Glutamatergic neuron (in vitro differentiated cells): ENCODE results near the gene AUTS2. TPM values are rescaled to one million over a fixed set of nuclear protein-coding genes. Genes with fewer than 3 reads are reported as not detected.

ENCODE experiments used
- DNase-seq: peaks from one replicate; pipeline ENCODE4 v3.0.0; 2022
- H3K27ac Mint-ChIP-seq: one replicate; pipeline ENCODE4 v1.8.0; 2020; ENCODE audit warnings: mild to moderate bottlenecking, mixed read lengths, inconsistent platforms; ENCODE audit not compliant: unreplicated experiment
- H3K27me3 Mint-ChIP-seq: one replicate; pipeline ENCODE4 v1.8.0; 2020; ENCODE audit warnings: mild to moderate bottlenecking, moderate library complexity, mixed read lengths, inconsistent platforms; ENCODE audit not compliant: unreplicated experiment
- H3K36me3 Mint-ChIP-seq: one replicate; pipeline ENCODE4 v1.8.0; 2020; ENCODE audit warnings: mild to moderate bottlenecking, mixed read lengths, inconsistent platforms; ENCODE audit not compliant: unreplicated experiment
- H3K4me1 Mint-ChIP-seq: one replicate; pipeline ENCODE4 v1.8.0; 2020; ENCODE audit warnings: mild to moderate bottlenecking, low read depth, mixed read lengths, inconsistent platforms; ENCODE audit not compliant: unreplicated experiment
- H3K4me3 Mint-ChIP-seq: one replicate; pipeline ENCODE4 v1.8.0; 2020; ENCODE audit warnings: mild to moderate bottlenecking, mixed read lengths, inconsistent platforms; ENCODE audit not compliant: unreplicated experiment
- H3K9me3 Mint-ChIP-seq: one replicate; pipeline ENCODE4 v1.8.0; 2020; ENCODE audit warnings: mild to moderate bottlenecking, moderate library complexity, mixed read lengths, inconsistent platforms; ENCODE audit not compliant: unreplicated experiment
- CTCF ChIP-seq: fragments of 200-600 bp; sonication (generic); IDR thresholded peaks from one replicate; pipeline ENCODE4 v1.5.0; 2021; ENCODE audit not compliant: partially characterized antibody, unreplicated experiment
- total RNA-seq: library from RNA; stranded (reverse); fragmentation: NEBNext Ultra II Directional; extraction: Animal tissue kit (Norgen Biotek cat#: 25700); gene quantifications from one replicate; pipeline ENCODE4 v1.2.1, GENCODE V29; 2021; ENCODE audit not compliant: unreplicated experiment

Gene AUTS2
- total RNA-seq, 1 donor from 2014 or later = 300 TPM

- DNase-seq = no peak
- no peak for TF ChIP-seq CTCF
- Mint-ChIP-seq H3K4me3 (no peak overlapping the region), H3K9me3 (no peaks in the 10 kb centered on the region), H3K4me1 (peaks cover 7% of the 10 kb centered on the region), H3K36me3 (peaks cover 6% of the 10 kb centered on the region), H3K27ac (no peak overlapping the region), H3K27me3 (peaks cover 4% of the 10 kb centered on the region)
These were observed 1067.7 kb downstream of the AUTS2 start for GRCh38 chr7:70665997-70666396.

- DNase-seq = no peak
- Mint-ChIP-seq H3K4me3 (no peak overlapping the region), H3K27ac (no peak overlapping the region), H3K9me3 (peaks cover 6% of the 10 kb centered on the region), H3K36me3 (no peaks in the 10 kb centered on the region), H3K27me3 (peaks cover 9% of the 10 kb centered on the region), H3K4me1 (peaks cover 7% of the 10 kb centered on the region)
- no peak for TF ChIP-seq CTCF
These were observed 1069.1 kb downstream of the AUTS2 start for GRCh38 chr7:70667406-70667805.

DNA sequence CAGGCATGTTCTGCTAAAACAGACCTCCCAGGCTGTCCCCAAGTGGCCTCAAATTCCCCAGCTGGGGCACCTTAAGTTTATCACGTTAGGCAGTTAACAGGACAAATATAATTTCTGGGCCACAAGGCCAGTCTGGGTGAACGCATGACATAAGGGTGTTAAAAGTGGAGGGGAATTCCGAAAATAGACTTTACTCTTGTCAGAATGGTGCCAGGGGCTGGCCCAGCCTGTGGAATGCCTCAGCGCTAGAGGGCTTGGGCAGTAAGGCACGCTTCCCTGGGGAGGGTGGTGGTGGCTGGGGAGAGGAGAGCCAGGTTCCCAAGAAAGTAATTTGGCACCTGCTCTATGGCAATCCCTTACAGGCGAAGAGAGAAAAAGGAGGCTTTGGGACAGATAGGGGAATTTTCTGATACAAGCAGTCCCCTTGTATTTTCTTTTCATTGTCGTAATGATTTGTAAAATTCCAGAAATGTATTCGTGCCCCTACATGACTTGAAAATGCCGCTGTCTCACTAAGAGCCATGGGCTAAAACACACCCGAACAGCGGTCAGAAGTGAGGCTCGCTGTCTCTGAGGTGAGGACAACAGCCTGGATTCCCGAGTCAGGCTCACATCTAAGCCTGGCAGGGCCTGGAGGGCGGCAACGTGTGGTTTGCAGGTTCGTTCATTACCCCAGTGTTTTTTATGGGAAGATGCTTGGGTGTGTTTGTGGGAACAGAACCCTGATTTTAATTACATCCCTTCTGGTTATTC is 1070.5 kb downstream of the AUTS2 start:
- DNase-seq = no peak
- no peaks in the 10 kb centered on the region for H3K36me3 Mint-ChIP-seq
- peaks cover 9% of the 10 kb centered on the region for H3K27me3 Mint-ChIP-seq
- peaks cover 9% of the 10 kb centered on the region for H3K4me1 Mint-ChIP-seq
- H3K27ac Mint-ChIP-seq = no peak overlapping the region
- H3K9me3 Mint-ChIP-seq = peaks cover 6% of the 10 kb centered on the region
- H3K4me3 Mint-ChIP-seq = no peak overlapping the region
- TF ChIP-seq CTCF = no peak

GRCh38 chr7:70669854-70670253 is 1071.6 kb downstream of the AUTS2 start:
- no peak for DNase-seq
- no peak overlapping the region for H3K4me3 Mint-ChIP-seq
- H3K36me3 Mint-ChIP-seq = no peaks in the 10 kb centered on the region
- peaks cover 14% of the 10 kb centered on the region for H3K4me1 Mint-ChIP-seq
- H3K27me3 Mint-ChIP-seq = peaks cover 9% of the 10 kb centered on the region
- no peak overlapping the region for H3K27ac Mint-ChIP-seq
- peaks cover 6% of the 10 kb centered on the region for H3K9me3 Mint-ChIP-seq
- no peak for TF ChIP-seq CTCF

- Mint-ChIP-seq H3K36me3 (no peaks in the 10 kb centered on the region), H3K27me3 (peaks cover 9% of the 10 kb centered on the region), H3K9me3 (peaks cover 8% of the 10 kb centered on the region), H3K4me1 (peaks cover 14% of the 10 kb centered on the region), H3K27ac (no peak overlapping the region), H3K4me3 (no peak overlapping the region)
- no peak for TF ChIP-seq CTCF
- no peak for DNase-seq
These were observed 1072.0 kb downstream of the AUTS2 start for GRCh38 chr7:70670288-70670687.
